Suprapubic skin (tissue), 3 donors: ENCODE results near the gene TRMT11.

ENCODE experiments used
- CTCF ChIP-seq, 2 donors: fragments of 200-600 bp in 1 of 2; fragments of 450-650 bp in 1 of 2; sonication (generic) in 1 of 2; IDR thresholded peaks; one replicate each; pipeline ENCODE4 v1.5.1; 2016 to 2019; ENCODE audit warnings: antibody characterized with exemption in 2 of 2, mild to moderate bottlenecking in 1 of 2, moderate library complexity in 1 of 2
- POLR2A ChIP-seq, 2 donors: fragments of 450-650 bp; IDR thresholded peaks; one replicate each; pipeline ENCODE4 v1.6.1; 2017; ENCODE audit warnings: antibody characterized with exemption in 2 of 2, mild to moderate bottlenecking in 2 of 2, moderate library complexity in 2 of 2

- TF ChIP-seq POLR2A (IDR thresholded peaks at IDR 0.05) (no peak), CTCF (IDR thresholded peaks at IDR 0.05) (no peak)
Measured at GRCh38 chr6:126056355-126057004, 70.1 kb downstream of the TRMT11 start.
